ENCODE measurements around the gene SLC6A6.

GRCh38 chr3:14537590-14538450 lies 135.4 kb downstream of the SLC6A6 start:
- TF ChIP-seq CTCF (IDR thresholded peaks at IDR 0.05; ENCODE audit: borderline replicate concordance, extremely low read depth, low read length, poor library complexity, severe bottlenecking) (no peak), EZH2 (IDR thresholded peaks at IDR 0.05; ENCODE audit: borderline replicate concordance, low read depth, low read length, severe bottlenecking) (no peak)
